K562 (cell line): Measurements from ENCODE around the gene SND1. TPM values are rescaled to one million over a fixed set of nuclear protein-coding genes. Genes with fewer than 3 reads are reported as not detected.

Experiments used
- CCNT2 ChIP-seq: IDR thresholded peaks from 2 replicates; pipeline ENCODE4 v1.6.1; 2011; ENCODE audit warnings: borderline replicate concordance, low read depth, mild to moderate bottlenecking, moderate library complexity, mixed read lengths, low read length; ENCODE audit not compliant: insufficient read length; ENCODE audit errors: extremely low read depth
- ELF2 ChIP-seq: fragments of 250-450 bp; sonication (Bioruptor Pico); IDR thresholded peaks from 2 replicates; pipeline ENCODE4 v1.5.0; 2021; ENCODE audit warnings: mild to moderate bottlenecking
- HDGF ChIP-seq: fragments of 450-650 bp; IDR thresholded peaks from 2 replicates; pipeline ENCODE4 v1.6.1; 2016
- IFI16 ChIP-seq: fragments of 250-450 bp; sonication (Bioruptor Pico); IDR thresholded peaks from 2 replicates; pipeline ENCODE4 v2.1.2; 2022; ENCODE audit warnings: mild to moderate bottlenecking, inconsistent platforms
- LCOR ChIP-seq: sonication (generic); formaldehyde crosslinking; IDR thresholded peaks from 2 replicates; pipeline ENCODE4 v1.8.0; 2022; ENCODE audit warnings: mild to moderate bottlenecking, missing genetic modification reagents
- MED1 ChIP-seq: sonication (generic); formaldehyde crosslinking; IDR thresholded peaks from 2 replicates; pipeline ENCODE4 v1.8.1; 2023; ENCODE audit warnings: missing genetic modification reagents, borderline replicate concordance
- MTA3 ChIP-seq: fragments of 450-650 bp; formaldehyde crosslinking; IDR thresholded peaks from 2 replicates; pipeline ENCODE4 v1.6.1; 2017; ENCODE audit warnings: mild to moderate bottlenecking, borderline replicate concordance
- SOX6 ChIP-seq: fragments of 450-650 bp; IDR thresholded peaks from 2 replicates; pipeline ENCODE4 v1.6.1; 2014; ENCODE audit warnings: mild to moderate bottlenecking
- TCF3 ChIP-seq: sonication (generic); formaldehyde crosslinking; IDR thresholded peaks from 2 replicates; pipeline ENCODE4 v1.4.0; 2020; ENCODE audit warnings: mild to moderate bottlenecking, missing genetic modification reagents
- ZC3H8 ChIP-seq: fragments of 450-650 bp; IDR thresholded peaks from 2 replicates; pipeline ENCODE4 v1.6.1; 2017
- ZSCAN29 ChIP-seq: fragments of 450-650 bp; IDR thresholded peaks from 2 replicates; pipeline ENCODE4 v1.6.1; 2017
- polyA plus RNA-seq, 8 experiments: library from polyadenylated mRNA; depleted of rRNA in 4 of 8; stranded (reverse) in 5 of 8; unstranded in 3 of 8; fragments of >200 nt; fragmentation: Nextera tagmentation in 2 of 8; fragmentation: Illumina TruSeq in 1 of 8; extraction: Ambion mirVana in 2 of 8; extraction: Trizol in 1 of 8; gene quantifications; 2 replicates each; pipeline versions ENCODE4 v1.2.1 to v1.2.3, GENCODE V29; 2011 to 2014; ENCODE audit warnings: inconsistent platforms in 1 of 8, missing spikeins in 1 of 8
- total RNA-seq, 7 experiments: library from RNA; depleted of rRNA in 6 of 7; stranded (reverse); fragments of >200 nt in 6 of 7; fragmentation: Illumina TruSeq in 2 of 7; extraction: Trizol in 2 of 7; gene quantifications; 2 replicates each; pipeline versions ENCODE4 v1.2.1 to v1.2.3, GENCODE V29; 2011 to 2021; ENCODE audit warnings: low replicate concordance in 1 of 7
- TF ChIP-seq, protein P1 (sequence below): fragments of 450-650 bp; IDR thresholded peaks from 2 replicates; pipeline ENCODE4 v1.6.1; 2016; ENCODE audit warnings: mild to moderate bottlenecking
- TF ChIP-seq, protein P2 (sequence below), 2 experiments: fragments of 450-650 bp in 1 of 2; sonication (generic) in 1 of 2; formaldehyde crosslinking in 1 of 2; IDR thresholded peaks; 2 replicates each; pipeline versions ENCODE4 v1.7.1 to v1.9.0; 2016 to 2022; ENCODE audit warnings: inconsistent platforms in 1 of 2, mild to moderate bottlenecking in 1 of 2, missing genetic modification reagents in 1 of 2
- TF ChIP-seq, protein P3 (sequence below): fragments of 250-450 bp; sonication (Bioruptor Pico); IDR thresholded peaks from 2 replicates; pipeline ENCODE4 v1.4.0; 2020; ENCODE audit warnings: mild to moderate bottlenecking

SND1 gene
- total and polyA plus RNA-seq, 9 of the 15 experiments (the other 6 are each of a cell fraction or from before 2014, with no cell fraction given), result 46.5 to 307 (median 191) TPM

DNA sequence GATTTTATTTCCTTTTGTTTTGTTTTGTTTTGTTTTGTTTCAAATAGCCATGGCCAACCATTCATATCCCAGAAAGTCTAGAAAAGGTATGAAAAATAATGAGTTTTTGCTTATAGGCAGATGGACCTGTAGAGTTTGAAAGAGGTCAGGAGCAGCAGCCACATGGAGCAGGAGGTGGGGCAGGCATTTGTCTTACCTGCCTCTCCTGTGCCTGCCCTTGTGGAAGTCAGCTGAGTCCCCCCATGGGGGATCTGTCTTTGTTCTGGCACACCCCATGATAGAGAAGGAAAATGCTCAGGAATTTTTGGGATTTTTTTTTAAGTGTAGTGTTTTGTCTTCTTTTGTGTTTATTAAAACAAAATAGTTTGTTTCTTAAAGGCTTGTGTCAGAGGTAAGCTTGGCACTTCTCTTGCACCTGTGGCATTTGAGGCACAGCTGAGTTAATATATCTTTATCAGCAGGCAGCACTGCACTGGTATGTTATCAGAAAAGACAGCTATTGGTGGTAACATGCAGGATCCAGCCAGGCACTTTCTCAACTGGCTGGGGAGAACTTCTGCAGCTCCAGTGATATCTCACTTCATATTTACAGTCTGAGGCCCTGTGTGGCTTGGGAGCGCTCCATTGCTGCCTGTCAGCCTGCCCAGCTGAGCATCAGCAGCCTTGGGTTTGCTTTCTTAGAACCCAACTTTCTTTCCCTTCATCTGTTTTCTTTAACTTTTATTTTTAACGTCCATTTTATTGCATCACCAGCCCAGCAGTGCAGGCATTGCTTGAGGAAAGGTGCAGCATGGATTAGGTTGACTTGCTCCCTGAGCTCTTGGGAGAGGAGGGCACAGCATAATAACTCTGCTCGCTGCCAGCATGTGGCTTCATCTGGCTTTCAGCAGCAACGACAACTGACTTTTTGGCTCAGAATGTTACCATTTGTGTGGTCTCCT, 334.9 kb downstream of the SND1 start (continued):
- no peak for TF ChIP-seq ZSCAN29
- no peak for TF ChIP-seq ELF2
- no peak for TF ChIP-seq IFI16 (CRISPR knock-in tag)
- TF ChIP-seq, protein P1, sequence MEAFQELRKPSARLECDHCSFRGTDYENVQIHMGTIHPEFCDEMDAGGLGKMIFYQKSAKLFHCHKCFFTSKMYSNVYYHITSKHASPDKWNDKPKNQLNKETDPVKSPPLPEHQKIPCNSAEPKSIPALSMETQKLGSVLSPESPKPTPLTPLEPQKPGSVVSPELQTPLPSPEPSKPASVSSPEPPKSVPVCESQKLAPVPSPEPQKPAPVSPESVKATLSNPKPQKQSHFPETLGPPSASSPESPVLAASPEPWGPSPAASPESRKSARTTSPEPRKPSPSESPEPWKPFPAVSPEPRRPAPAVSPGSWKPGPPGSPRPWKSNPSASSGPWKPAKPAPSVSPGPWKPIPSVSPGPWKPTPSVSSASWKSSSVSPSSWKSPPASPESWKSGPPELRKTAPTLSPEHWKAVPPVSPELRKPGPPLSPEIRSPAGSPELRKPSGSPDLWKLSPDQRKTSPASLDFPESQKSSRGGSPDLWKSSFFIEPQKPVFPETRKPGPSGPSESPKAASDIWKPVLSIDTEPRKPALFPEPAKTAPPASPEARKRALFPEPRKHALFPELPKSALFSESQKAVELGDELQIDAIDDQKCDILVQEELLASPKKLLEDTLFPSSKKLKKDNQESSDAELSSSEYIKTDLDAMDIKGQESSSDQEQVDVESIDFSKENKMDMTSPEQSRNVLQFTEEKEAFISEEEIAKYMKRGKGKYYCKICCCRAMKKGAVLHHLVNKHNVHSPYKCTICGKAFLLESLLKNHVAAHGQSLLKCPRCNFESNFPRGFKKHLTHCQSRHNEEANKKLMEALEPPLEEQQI, result 0 out of 2 replicates have a peak, but pooled peaks have one; percentile 33
- TF ChIP-seq CCNT2, result peak; percentile 73
- no peak for TF ChIP-seq MED1 (CRISPR knock-in tag)
- TF ChIP-seq TCF3 (CRISPR knock-in tag), result peak; percentile 98
- TF ChIP-seq, protein P2, sequence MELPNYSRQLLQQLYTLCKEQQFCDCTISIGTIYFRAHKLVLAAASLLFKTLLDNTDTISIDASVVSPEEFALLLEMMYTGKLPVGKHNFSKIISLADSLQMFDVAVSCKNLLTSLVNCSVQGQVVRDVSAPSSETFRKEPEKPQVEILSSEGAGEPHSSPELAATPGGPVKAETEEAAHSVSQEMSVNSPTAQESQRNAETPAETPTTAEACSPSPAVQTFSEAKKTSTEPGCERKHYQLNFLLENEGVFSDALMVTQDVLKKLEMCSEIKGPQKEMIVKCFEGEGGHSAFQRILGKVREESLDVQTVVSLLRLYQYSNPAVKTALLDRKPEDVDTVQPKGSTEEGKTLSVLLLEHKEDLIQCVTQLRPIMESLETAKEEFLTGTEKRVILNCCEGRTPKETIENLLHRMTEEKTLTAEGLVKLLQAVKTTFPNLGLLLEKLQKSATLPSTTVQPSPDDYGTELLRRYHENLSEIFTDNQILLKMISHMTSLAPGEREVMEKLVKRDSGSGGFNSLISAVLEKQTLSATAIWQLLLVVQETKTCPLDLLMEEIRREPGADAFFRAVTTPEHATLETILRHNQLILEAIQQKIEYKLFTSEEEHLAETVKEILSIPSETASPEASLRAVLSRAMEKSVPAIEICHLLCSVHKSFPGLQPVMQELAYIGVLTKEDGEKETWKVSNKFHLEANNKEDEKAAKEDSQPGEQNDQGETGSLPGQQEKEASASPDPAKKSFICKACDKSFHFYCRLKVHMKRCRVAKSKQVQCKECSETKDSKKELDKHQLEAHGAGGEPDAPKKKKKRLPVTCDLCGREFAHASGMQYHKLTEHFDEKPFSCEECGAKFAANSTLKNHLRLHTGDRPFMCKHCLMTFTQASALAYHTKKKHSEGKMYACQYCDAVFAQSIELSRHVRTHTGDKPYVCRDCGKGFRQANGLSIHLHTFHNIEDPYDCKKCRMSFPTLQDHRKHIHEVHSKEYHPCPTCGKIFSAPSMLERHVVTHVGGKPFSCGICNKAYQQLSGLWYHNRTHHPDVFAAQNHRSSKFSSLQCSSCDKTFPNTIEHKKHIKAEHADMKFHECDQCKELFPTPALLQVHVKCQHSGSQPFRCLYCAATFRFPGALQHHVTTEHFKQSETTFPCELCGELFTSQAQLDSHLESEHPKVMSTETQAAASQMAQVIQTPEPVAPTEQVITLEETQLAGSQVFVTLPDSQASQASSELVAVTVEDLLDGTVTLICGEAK (IDR thresholded peaks at IDR 0.05), result no peak
- TF ChIP-seq, protein P2 (CRISPR knock-in tag; IDR thresholded peaks at IDR 0.05), result no peak
- TF ChIP-seq SOX6, result peak; percentile 83
- peak; percentile 62; the same call in 1 of the 2 replicates for TF ChIP-seq MTA3
- no peak for TF ChIP-seq ZC3H8
- TF ChIP-seq, protein P3, sequence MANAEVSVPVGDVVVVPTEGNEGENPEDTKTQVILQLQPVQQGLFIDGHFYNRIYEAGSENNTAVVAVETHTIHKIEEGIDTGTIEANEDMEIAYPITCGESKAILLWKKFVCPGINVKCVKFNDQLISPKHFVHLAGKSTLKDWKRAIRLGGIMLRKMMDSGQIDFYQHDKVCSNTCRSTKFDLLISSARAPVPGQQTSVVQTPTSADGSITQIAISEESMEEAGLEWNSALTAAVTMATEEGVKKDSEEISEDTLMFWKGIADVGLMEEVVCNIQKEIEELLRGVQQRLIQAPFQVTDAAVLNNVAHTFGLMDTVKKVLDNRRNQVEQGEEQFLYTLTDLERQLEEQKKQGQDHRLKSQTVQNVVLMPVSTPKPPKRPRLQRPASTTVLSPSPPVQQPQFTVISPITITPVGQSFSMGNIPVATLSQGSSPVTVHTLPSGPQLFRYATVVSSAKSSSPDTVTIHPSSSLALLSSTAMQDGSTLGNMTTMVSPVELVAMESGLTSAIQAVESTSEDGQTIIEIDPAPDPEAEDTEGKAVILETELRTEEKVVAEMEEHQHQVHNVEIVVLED (CRISPR knock-in tag), result no peak
- TF ChIP-seq HDGF, result peak; percentile 87
- TF ChIP-seq LCOR (CRISPR knock-in tag), result no peak
